Activated T-helper 1 cell treated with anti-CD3 and anti-CD28 coated beads, Interleukin-2, amount 50 U/mL, for 16 hours (primary cell): ENCODE results near the gene FILIP1L.

ENCODE experiments used
- DNase-seq, 2 donors: peaks; one replicate each; pipeline ENCODE4 v3.0.0-alpha.2; 2020; ENCODE audit warnings: low read depth in 1 of 2, low spot score in 1 of 2

The FILIP1L gene

GRCh38 chr3:100044369-100044768, 69.9 kb downstream of the FILIP1L start:
- no peak for DNase-seq

GRCh38 chr3:100043271-100043670, 71.0 kb downstream of the FILIP1L start:
- no peak for DNase-seq

- DNase-seq, result no peak
Measured at GRCh38 chr3:100042166-100042981, 71.9 kb downstream of the FILIP1L start.

GRCh38 chr3:100041328-100041749, 73.0 kb downstream of the FILIP1L start:
- DNase-seq, result no peak

GRCh38 chr3:100040451-100041225, 73.7 kb downstream of the FILIP1L start:
- DNase-seq, result no peak

- no peak for DNase-seq
Measured at GRCh38 chr3:100039075-100039474, 75.2 kb downstream of the FILIP1L start.

- no peak for DNase-seq
Measured at GRCh38 chr3:100033903-100034471, 80.3 kb downstream of the FILIP1L start.

- DNase-seq, result no peak
Measured at GRCh38 chr3:100033184-100033583, 81.1 kb downstream of the FILIP1L start.

GRCh38 chr3:100032243-100032642, 82.1 kb downstream of the FILIP1L start:
- no peak for DNase-seq

GRCh38 chr3:100030914-100031425, 83.3 kb downstream of the FILIP1L start:
- no peak for DNase-seq

GRCh38 chr3:100030346-100030745, 84.0 kb downstream of the FILIP1L start:
- DNase-seq, result no peak

- DNase-seq, result no peak
Measured at GRCh38 chr3:100029689-100030088, 84.6 kb downstream of the FILIP1L start.

- no peak for DNase-seq
Measured at GRCh38 chr3:100029052-100029451, 85.2 kb downstream of the FILIP1L start.

- DNase-seq, result no peak
Measured at GRCh38 chr3:100027321-100027720, 87.0 kb downstream of the FILIP1L start.

GRCh38 chr3:100024520-100025303, 89.6 kb downstream of the FILIP1L start:
- DNase-seq, result no peak

- DNase-seq, result no peak
Measured at GRCh38 chr3:100023595-100023994, 90.7 kb downstream of the FILIP1L start.

- DNase-seq, result no peak
Measured at GRCh38 chr3:100023150-100023549, 91.2 kb downstream of the FILIP1L start.

GRCh38 chr3:100022506-100022905, 91.8 kb downstream of the FILIP1L start:
- no peak for DNase-seq

GRCh38 chr3:100020876-100021644, 93.2 kb downstream of the FILIP1L start:
- no peak for DNase-seq

- DNase-seq, result no peak
Measured at GRCh38 chr3:100019719-100020118, 94.6 kb downstream of the FILIP1L start.
